Transverse colon (tissue), 4 donors: ENCODE results near the gene GALNT9. TPM values are rescaled to one million over a fixed set of nuclear protein-coding genes. Genes with fewer than 3 reads are reported as not detected.

Experiments
- DNase-seq: peaks from one replicate; pipeline ENCODE4 v3.0.0-alpha.2; 2019
- H3K27ac ChIP-seq, 4 donors: fragments of 200-600 bp; sonication (generic); 2 replicates each; pipeline ENCODE4 v1.5.1; 2016 to 2018; ENCODE audit warnings: inconsistent platforms in 4 of 4
- H3K27me3 ChIP-seq: fragments of 200-600 bp; sonication (generic); 2 replicates; pipeline ENCODE4 v1.5.1; 2017; ENCODE audit warnings: inconsistent platforms
- H3K36me3 ChIP-seq, 4 donors: fragments of 200-600 bp; sonication (generic); 2 replicates each; pipeline ENCODE4 v1.5.1; 2017 to 2019; ENCODE audit warnings: inconsistent platforms in 4 of 4
- H3K4me1 ChIP-seq, 4 donors: fragments of 200-600 bp; sonication (generic); 2 replicates each; pipeline ENCODE4 v1.5.1; 2017 to 2020; ENCODE audit warnings: inconsistent platforms in 4 of 4
- H3K4me3 ChIP-seq, 4 donors: fragments of 200-600 bp; sonication (generic); 1 replicate in 1 of 4; 2 replicates in 3 of 4; pipeline versions ENCODE4 v1.5.1 to v1.6.1; 2017 to 2019; ENCODE audit warnings: inconsistent platforms in 4 of 4
- H3K9me3 ChIP-seq, 2 donors: fragments of 200-600 bp; sonication (generic); 2 replicates each; pipeline ENCODE4 v1.5.1; 2017 to 2019; ENCODE audit warnings: inconsistent platforms in 2 of 2
- CTCF ChIP-seq, 5 experiments: fragments of 200-600 bp in 3 of 5; fragments of 450-650 bp in 2 of 5; sonication (generic) in 3 of 5; IDR thresholded peaks; 1 replicate in 2 of 5; 2 replicates in 3 of 5; pipeline ENCODE4 v1.5.1; 2016 to 2017; ENCODE audit warnings: antibody characterized with exemption in 5 of 5, inconsistent platforms in 3 of 5, mild to moderate bottlenecking in 2 of 5, moderate library complexity in 1 of 5
- EP300 ChIP-seq: sonication (generic); formaldehyde crosslinking; IDR thresholded peaks from one replicate; pipeline ENCODE4 v1.6.1; 2017; ENCODE audit warnings: antibody characterized with exemption, low read depth
- POLR2A ChIP-seq: fragments of 450-650 bp; IDR thresholded peaks from one replicate; pipeline ENCODE4 v1.6.1; 2016; ENCODE audit warnings: antibody characterized with exemption, mild to moderate bottlenecking, moderate library complexity
- POLR2AphosphoS5 ChIP-seq, 3 donors: sonication (generic); formaldehyde crosslinking; IDR thresholded peaks; one replicate each; pipeline ENCODE4 v1.6.1; 2016; ENCODE audit warnings: antibody characterized with exemption in 3 of 3
- WGBS, 2 donors: methylation state at CpG; one replicate each; pipeline ENCODE4 v1.1.5; 2018; ENCODE audit warnings: low coverage in 1 of 2; 5-methylcytosine and 5-hydroxymethylcytosine counted together
- in situ Hi-C, 4 donors: fragments of 200-750 bp; cut with MboI; loops; one replicate each; pipeline versions ENCODE4 v1.15.0 to v1.15.1; 2017; ENCODE audit warnings: low sequenced_read_pairs in 3 of 4, low pct_ligation_motif_present in 1 of 4, low pct_unique_long_range_greater_than_20kb in 1 of 4
- intact Hi-C: fragments of 100-400 bp; cut with DNase I; formaldehyde crosslinking; loops from one replicate; pipeline ENCODE4 v1.15.1; 2023; ENCODE audit warnings: low total_unique reads
- total RNA-seq, 4 donors: library from RNA; depleted of rRNA; stranded (reverse); fragments of >200 nt; gene quantifications; one replicate each; pipeline ENCODE4 v1.1.0, GENCODE V29; 2016

Gene GALNT9
- total RNA-seq, 4 donors from 2014 or later: 0.82 to 4.5 TPM; not detected in 2

- Histone ChIP-seq H3K36me3 (no peaks in the 10 kb centered on the region), H3K4me3 (no peak overlapping the region), H3K9me3 (no peaks in the 10 kb centered on the region), H3K4me1 (peaks cover 0 to 9% (median 2%) of the 10 kb centered on the region in 4 donors), H3K27me3 (peaks cover 3% of the 10 kb centered on the region), H3K27ac (no peak overlapping the region)
- intact Hi-C loops: no loop called here
- WGBS, 2 donors: 77% methylated on average over 18 of the region's 19 CpGs; no CpG with 5 or more reads in 1 of the 2 donors
- in situ Hi-C loops: no loop called here
- no peak for TF ChIP-seq POLR2A
- TF ChIP-seq EP300: no peak
- no peak for TF ChIP-seq POLR2AphosphoS5 (IDR thresholded peaks at IDR 0.05)
- no peak for TF ChIP-seq CTCF (IDR thresholded peaks at IDR 0.05)
- DNase-seq: no peak
These were observed 10.8 kb downstream of the GALNT9 start for GRCh38 chr12:132318618-132319033.

- H3K36me3 ChIP-seq: no peaks in the 10 kb centered on the region
- DNase-seq: no peak
- no peak overlapping the region for H3K4me3 ChIP-seq
- intact Hi-C loops: no loop called here
- peaks cover 0 to 4% (median 2%) of the 10 kb centered on the region in 4 donors for H3K4me1 ChIP-seq
- H3K27ac ChIP-seq: no peak overlapping the region
- in situ Hi-C loops: no loop called here
- 89% methylated on average over 8 of the region's 10 CpGs; no CpG with 5 or more reads in 1 of the 2 donors for WGBS, 2 donors
- no peaks in the 10 kb centered on the region for H3K9me3 ChIP-seq
- H3K27me3 ChIP-seq: peaks cover 3% of the 10 kb centered on the region
- no peak for TF ChIP-seq POLR2A
- no peak for TF ChIP-seq EP300
- no peak for TF ChIP-seq CTCF (IDR thresholded peaks at IDR 0.05)
- no peak for TF ChIP-seq POLR2AphosphoS5 (IDR thresholded peaks at IDR 0.05)
These were observed 11.3 kb downstream of the GALNT9 start for GRCh38 chr12:132318135-132318534.

GRCh38 chr12:132317233-132317938 lies 12.0 kb downstream of the GALNT9 start:
- intact Hi-C loops (no loop called here), in situ Hi-C loops (no loop called here)
- WGBS, 2 donors: 68 to 73% methylated on average over 3 to 19 of the region's 19 CpGs
- H3K27me3 ChIP-seq: peaks cover 3% of the 10 kb centered on the region
- H3K36me3 ChIP-seq: no peaks in the 10 kb centered on the region
- TF ChIP-seq POLR2A: no peak
- TF ChIP-seq CTCF (IDR thresholded peaks at IDR 0.05): no peak
- TF ChIP-seq EP300: no peak
- no peak for TF ChIP-seq POLR2AphosphoS5 (IDR thresholded peaks at IDR 0.05)
- no peak for DNase-seq
- no peak overlapping the region for H3K27ac ChIP-seq
- H3K4me3 ChIP-seq: no peak overlapping the region
- H3K4me1 ChIP-seq: no peaks in the 10 kb centered on the region
- no peaks in the 10 kb centered on the region for H3K9me3 ChIP-seq

GRCh38 chr12:132316497-132317232 lies 12.7 kb downstream of the GALNT9 start:
- TF ChIP-seq EP300: no peak
- Histone ChIP-seq H3K4me3 (no peak overlapping the region), H3K27me3 (peaks cover 3% of the 10 kb centered on the region), H3K9me3 (peaks cover 0 to 1% of the 10 kb centered on the region in 2 donors), H3K27ac (no peak overlapping the region), H3K36me3 (no peaks in the 10 kb centered on the region), H3K4me1 (no peaks in the 10 kb centered on the region)
- WGBS, 2 donors: 64 to 75% methylated on average over 4 to 17 of the region's 17 CpGs
- intact Hi-C loops: no loop called here
- no peak for DNase-seq
- in situ Hi-C loops: no loop called here
